HUES48 (cell line): Measurements from ENCODE around the gene CRK.
A peak's percentile ranks its signal among the peaks of the same experiment; 100 is the strongest.
"Not testable (repeated sequence)": the region's sequence is repeated elsewhere in the genome, so short reads cannot be mapped to it uniquely, and the experiment has no call there.

Experiments used
- H3K27ac ChIP-seq: one replicate; pipeline ENCODE4 v1.7.0; 2013; ENCODE audit warnings: low read depth, low read length, inconsistent platforms
- H3K27me3 ChIP-seq: 2 replicates; pipeline ENCODE4 v1.6.1; 2013; ENCODE audit warnings: mild to moderate bottlenecking, low read length; ENCODE audit not compliant: control insufficient read depth, insufficient read depth
- H3K36me3 ChIP-seq: 2 replicates; pipeline ENCODE4 v1.6.1; 2013; ENCODE audit warnings: low read length; ENCODE audit not compliant: control insufficient read depth, insufficient read depth
- H3K4me1 ChIP-seq: 2 replicates; pipeline ENCODE4 v1.6.1; 2013; ENCODE audit warnings: mild to moderate bottlenecking, low read length; ENCODE audit not compliant: control insufficient read depth, insufficient read depth
- H3K4me3 ChIP-seq: 2 replicates; pipeline ENCODE4 v1.5.1; 2013; ENCODE audit warnings: mild to moderate bottlenecking, low read depth, low read length
- H3K9ac ChIP-seq: 2 replicates; pipeline ENCODE4 v1.6.1; 2013; ENCODE audit warnings: mild to moderate bottlenecking, low read depth, low read length, moderate library complexity
- H3K9me3 ChIP-seq: 2 replicates; pipeline ENCODE4 v1.6.1; 2013; ENCODE audit warnings: low read length; ENCODE audit not compliant: control insufficient read depth, insufficient read depth

The CRK gene

GRCh38 chr17:1461198-1461944 lies 5.3 kb upstream of the CRK start:
- Histone ChIP-seq H3K4me3 (no peak overlapping the region), H3K27ac (no peak overlapping the region), H3K4me1 (no peaks in the 10 kb centered on the region), H3K36me3 (peaks cover 12% of the 10 kb centered on the region), H3K9me3 (no peaks in the 10 kb centered on the region), H3K9ac (no peak overlapping the region), H3K27me3 (no peaks in the 10 kb centered on the region)

- no peaks in the 10 kb centered on the region for H3K9me3 ChIP-seq
- no peaks in the 10 kb centered on the region for H3K4me1 ChIP-seq
- peaks cover 3% of the 10 kb centered on the region for H3K36me3 ChIP-seq
- H3K27ac ChIP-seq = no peak overlapping the region
- no peak overlapping the region for H3K4me3 ChIP-seq
- no peaks in the 10 kb centered on the region for H3K27me3 ChIP-seq
- H3K9ac ChIP-seq = no peak overlapping the region
These were observed 4.2 kb upstream of the CRK start for GRCh38 chr17:1460233-1460632.

DNA sequence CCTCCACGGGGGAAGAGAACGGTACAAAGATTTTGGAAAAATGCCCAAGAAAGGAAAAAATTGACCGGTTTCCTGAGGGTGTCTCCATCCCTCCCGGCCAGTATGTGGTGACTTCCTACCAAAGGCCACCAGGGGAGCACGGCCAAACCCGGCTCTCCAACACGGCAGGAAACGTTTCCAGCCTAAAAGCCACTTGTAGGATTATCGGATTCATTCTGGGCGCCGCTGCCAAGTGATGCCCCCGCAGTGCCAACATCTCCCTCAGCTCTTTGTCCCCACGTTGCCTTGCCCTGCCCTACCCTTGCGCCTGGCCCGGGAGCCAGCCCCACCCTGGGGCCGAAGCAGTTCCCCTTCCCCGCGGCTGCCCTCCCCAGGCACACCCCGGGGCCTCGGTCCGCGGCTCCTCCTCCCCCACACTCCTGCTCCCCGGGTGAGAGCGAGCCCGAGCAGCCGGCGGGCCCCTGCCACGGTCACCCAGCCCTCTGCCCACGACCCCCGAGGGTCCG lies 688 bp downstream of the CRK start:
- H3K9ac ChIP-seq = peak overlapping the region; percentile 95
- no peaks in the 10 kb centered on the region for H3K27me3 ChIP-seq
- H3K36me3 ChIP-seq = peaks cover 17% of the 10 kb centered on the region
- no peaks in the 10 kb centered on the region for H3K9me3 ChIP-seq
- H3K4me1 ChIP-seq = peaks cover 6% of the 10 kb centered on the region; the same call in 1 of the 2 replicates
- peak overlapping the region; percentile 99 for H3K4me3 ChIP-seq
- H3K27ac ChIP-seq = peak overlapping the region; percentile 95

- Histone ChIP-seq H3K27ac (peak overlapping the region; percentile 95), H3K27me3 (no peaks in the 10 kb centered on the region), H3K9me3 (no peaks in the 10 kb centered on the region), H3K36me3 (peaks cover 17% of the 10 kb centered on the region), H3K9ac (0 out of 2 replicates have a peak overlapping the region, but pooled peaks have one; percentile 95), H3K4me1 (peaks cover 6% of the 10 kb centered on the region; the same call in 1 of the 2 replicates), H3K4me3 (peak overlapping the region; percentile 99)
These were observed 1.5 kb downstream of the CRK start for GRCh38 chr17:1454541-1454940.

- peaks cover 22% of the 10 kb centered on the region for H3K36me3 ChIP-seq
- not testable (repeated sequence) for H3K27me3 ChIP-seq, H3K9ac ChIP-seq, H3K4me3 ChIP-seq, H3K27ac ChIP-seq, H3K9me3 ChIP-seq, H3K4me1 ChIP-seq
These were observed 2.3 kb downstream of the CRK start for GRCh38 chr17:1453694-1454093.

GRCh38 chr17:1452836-1453235 lies 3.2 kb downstream of the CRK start:
- Histone ChIP-seq H3K36me3 (peaks cover 22% of the 10 kb centered on the region), H3K9ac (no peak overlapping the region), H3K4me1 (peaks cover 6% of the 10 kb centered on the region; the same call in 1 of the 2 replicates), H3K9me3 (no peaks in the 10 kb centered on the region), H3K4me3 (no peak overlapping the region), H3K27me3 (no peaks in the 10 kb centered on the region), H3K27ac (no peak overlapping the region)

DNA sequence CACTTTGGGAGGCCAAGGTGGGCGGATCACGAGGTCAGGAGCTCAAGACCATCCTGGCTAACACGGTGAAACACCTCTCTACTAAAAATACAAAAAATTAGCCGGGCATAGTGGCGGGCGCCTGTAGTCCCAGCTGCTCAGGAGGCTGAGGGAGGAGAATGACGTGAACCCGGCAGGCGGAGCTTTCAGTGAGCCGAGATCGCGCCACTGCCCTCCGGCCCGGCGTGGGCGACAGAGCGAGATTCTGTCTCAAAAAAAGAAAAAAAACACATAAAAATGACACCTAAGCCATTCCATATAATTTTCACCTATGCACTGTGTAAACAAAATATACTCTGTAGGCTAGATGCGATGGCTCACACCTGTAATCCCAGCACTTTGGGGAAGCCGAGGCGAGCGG lies 5.8 kb downstream of the CRK start:
- H3K9ac ChIP-seq, H3K4me3 ChIP-seq, H3K27me3 ChIP-seq, H3K9me3 ChIP-seq, H3K27ac ChIP-seq, H3K4me1 ChIP-seq: not testable (repeated sequence)
- peaks cover 25% of the 10 kb centered on the region for H3K36me3 ChIP-seq

DNA sequence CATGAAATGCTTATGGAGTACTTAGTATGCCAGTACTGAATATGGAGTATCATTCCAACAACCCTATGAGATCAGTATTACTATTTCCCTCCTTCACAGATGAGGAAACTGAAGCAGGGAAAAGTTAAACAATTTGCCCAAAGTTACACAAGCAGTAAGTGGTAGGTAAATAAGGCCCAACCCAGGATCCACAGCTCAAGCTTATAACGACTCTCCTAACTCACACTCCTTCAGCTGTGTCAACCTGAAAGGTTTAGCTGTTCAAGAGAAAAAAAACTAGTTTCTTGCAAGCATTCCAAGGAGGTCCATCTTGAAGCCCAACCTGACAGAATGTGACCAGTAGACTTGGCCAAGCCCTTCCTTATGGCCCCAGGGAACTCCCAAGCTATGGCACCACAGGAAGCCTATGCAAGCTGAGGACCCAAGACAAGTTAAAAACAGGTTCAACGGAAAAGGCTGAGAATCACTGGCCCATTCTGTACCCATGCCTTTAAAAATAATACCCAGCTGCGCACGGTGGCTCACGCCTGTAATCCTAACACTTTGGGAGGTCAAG lies 6.5 kb downstream of the CRK start:
- Histone ChIP-seq H3K36me3 (peaks cover 27% of the 10 kb centered on the region), H3K4me3 (no peak overlapping the region), H3K9me3 (no peaks in the 10 kb centered on the region), H3K4me1 (peaks cover 1% of the 10 kb centered on the region; the same call in 1 of the 2 replicates), H3K27me3 (no peaks in the 10 kb centered on the region), H3K9ac (no peak overlapping the region), H3K27ac (no peak overlapping the region)

- H3K9ac ChIP-seq = no peak overlapping the region
- H3K9me3 ChIP-seq = no peaks in the 10 kb centered on the region
- H3K36me3 ChIP-seq = peaks cover 16% of the 10 kb centered on the region; the same call in 1 of the 2 replicates
- H3K4me1 ChIP-seq = no peaks in the 10 kb centered on the region
- H3K27me3 ChIP-seq = no peaks in the 10 kb centered on the region
- H3K27ac ChIP-seq = no peak overlapping the region
- no peak overlapping the region for H3K4me3 ChIP-seq
These were observed 9.0 kb downstream of the CRK start for GRCh38 chr17:1447052-1447451.

DNA sequence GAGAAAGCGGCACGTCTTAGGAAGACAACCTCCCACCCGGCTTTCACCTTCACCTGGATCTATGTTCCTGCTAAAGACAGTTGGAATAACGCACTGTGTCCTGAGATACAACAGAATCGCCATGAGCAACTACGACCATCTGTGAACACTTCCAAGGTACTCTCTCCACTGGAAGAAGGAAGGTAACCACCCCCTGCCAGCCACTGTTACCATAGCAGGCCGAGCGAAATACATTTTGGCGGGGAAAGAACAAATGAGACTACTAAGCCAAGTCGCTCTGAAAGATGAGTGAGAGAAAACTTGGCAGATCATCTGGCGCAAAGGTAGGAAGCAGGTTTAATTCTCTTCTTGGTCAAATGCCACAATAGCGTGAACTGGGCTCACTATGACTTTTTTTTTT lies 9.8 kb downstream of the CRK start:
- no peaks in the 10 kb centered on the region for H3K27me3 ChIP-seq
- no peaks in the 10 kb centered on the region for H3K4me1 ChIP-seq
- no peak overlapping the region for H3K9ac ChIP-seq
- H3K36me3 ChIP-seq = peaks cover 13% of the 10 kb centered on the region; the same call in 1 of the 2 replicates
- no peak overlapping the region for H3K4me3 ChIP-seq
- H3K27ac ChIP-seq = no peak overlapping the region
- H3K9me3 ChIP-seq = no peaks in the 10 kb centered on the region

DNA sequence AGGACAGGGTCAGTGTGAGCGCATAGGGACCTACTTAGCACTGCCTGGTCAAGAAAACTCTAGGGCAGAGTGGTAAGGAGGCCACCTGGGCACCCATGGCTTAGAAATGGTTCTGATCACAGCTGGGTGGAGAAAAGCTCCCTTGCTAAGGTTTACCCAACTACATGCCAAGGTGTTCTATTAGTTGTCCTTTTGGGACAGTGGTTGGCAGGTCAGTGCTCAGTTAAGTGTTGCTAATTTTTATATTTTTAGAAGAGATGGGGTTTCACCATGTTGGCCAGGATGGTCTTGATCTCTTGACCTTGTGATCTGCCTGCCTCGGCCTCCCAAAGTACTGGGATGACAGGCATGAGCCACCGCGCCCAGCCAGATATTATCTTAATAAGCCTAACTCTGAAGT lies 10.3 kb downstream of the CRK start:
- H3K27ac ChIP-seq, H3K9me3 ChIP-seq, H3K4me1 ChIP-seq, H3K4me3 ChIP-seq, H3K27me3 ChIP-seq, H3K9ac ChIP-seq: not testable (repeated sequence)
- H3K36me3 ChIP-seq = peaks cover 13% of the 10 kb centered on the region; the same call in 1 of the 2 replicates
